HepG2 (cell line): Measurements from ENCODE around the gene PYGB. TPM values are rescaled to one million over a fixed set of nuclear protein-coding genes. Genes with fewer than 3 reads are reported as not detected.

Experiments used
- ATM ChIP-seq: fragments of 450-650 bp; IDR thresholded peaks from 2 replicates; pipeline ENCODE4 v1.7.1; 2017; ENCODE audit warnings: mild to moderate bottlenecking, borderline replicate concordance
- CAMTA2 ChIP-seq: sonication (generic); formaldehyde crosslinking; IDR thresholded peaks from 2 replicates; pipeline ENCODE4 v1.4.0; 2020; ENCODE audit warnings: mild to moderate bottlenecking, missing genetic modification reagents, borderline replicate concordance
- FOSL1 ChIP-seq: sonication (generic); formaldehyde crosslinking; IDR thresholded peaks from 2 replicates; pipeline ENCODE4 v1.9.0; 2021; ENCODE audit warnings: missing genetic modification reagents, borderline replicate concordance
- IKZF4 ChIP-seq: sonication (generic); formaldehyde crosslinking; IDR thresholded peaks from 2 replicates; pipeline ENCODE4 v1.5.1; 2020; ENCODE audit warnings: borderline replicate concordance, mild to moderate bottlenecking, low read depth, missing genetic modification reagents; ENCODE audit errors: not compliant biosample characterization
- NONO ChIP-seq, 2 experiments: fragments of 450-650 bp in 1 of 2; sonication (generic) in 1 of 2; formaldehyde crosslinking in 1 of 2; IDR thresholded peaks in 1 of 2; conservative IDR thresholded peaks in 1 of 2; 2 replicates each; pipeline versions ENCODE4 v1.6.1 to v1.8.0; 2017 to 2022; ENCODE audit warnings: mild to moderate bottlenecking in 1 of 2, missing genetic modification reagents in 1 of 2, moderate library complexity in 1 of 2
- PATZ1 ChIP-seq: sonication (generic); formaldehyde crosslinking; IDR thresholded peaks from 2 replicates; pipeline ENCODE4 v1.4.0; 2020; ENCODE audit warnings: missing genetic modification reagents
- PPARG ChIP-seq: conservative IDR thresholded peaks from 2 replicates; pipeline ENCODE4 v1.6.1; 2016; ENCODE audit warnings: missing biosample characterization, missing genetic modification reagents
- SP1 ChIP-seq, 2 experiments: fragments of 450-650 bp in 1 of 2; sonication (generic) in 1 of 2; formaldehyde crosslinking in 1 of 2; IDR thresholded peaks; 2 replicates each; pipeline versions ENCODE4 v1.4.0 to v1.6.1; 2016 to 2020; ENCODE audit warnings: missing genetic modification reagents in 1 of 2
- TMF1 ChIP-seq: sonication (generic); formaldehyde crosslinking; IDR thresholded peaks from 2 replicates; pipeline ENCODE4 v1.8.1; 2022; ENCODE audit warnings: low read depth, missing genetic modification reagents
- XRCC5 ChIP-seq: fragments of 200-400 bp; formaldehyde crosslinking; optimal IDR thresholded peaks from 2 replicates; pipeline ENCODE3; 2017; ENCODE audit warnings: mild to moderate bottlenecking, low read length
- ZBTB10 ChIP-seq: sonication (generic); formaldehyde crosslinking; IDR thresholded peaks from 2 replicates; pipeline ENCODE4 v1.4.0; 2020; ENCODE audit warnings: missing genetic modification reagents, borderline replicate concordance
- ZC3H13 ChIP-seq: sonication (generic); formaldehyde crosslinking; IDR thresholded peaks from 2 replicates; pipeline ENCODE4 v1.8.1; 2023; ENCODE audit warnings: mild to moderate bottlenecking, missing genetic modification reagents, moderate library complexity
- ZMYM4 ChIP-seq: sonication (generic); formaldehyde crosslinking; IDR thresholded peaks from 2 replicates; pipeline ENCODE4 v1.8.1; 2023; ENCODE audit warnings: mild to moderate bottlenecking, missing genetic modification reagents
- ZNF180 ChIP-seq: sonication (generic); formaldehyde crosslinking; IDR thresholded peaks from 2 replicates; pipeline ENCODE4 v1.4.0; 2020; ENCODE audit warnings: low read depth, missing genetic modification reagents, borderline replicate concordance
- ZNF296 ChIP-seq: sonication (generic); formaldehyde crosslinking; conservative IDR thresholded peaks from 2 replicates; pipeline ENCODE4 v1.5.0; 2020; ENCODE audit warnings: mild to moderate bottlenecking, missing genetic modification reagents
- ZNF569 ChIP-seq: sonication (generic); formaldehyde crosslinking; IDR thresholded peaks from 2 replicates; pipeline ENCODE4 v1.5.0; 2020; ENCODE audit warnings: mild to moderate bottlenecking, missing genetic modification reagents, moderate library complexity, borderline replicate concordance
- ZNF788 ChIP-seq: sonication (generic); formaldehyde crosslinking; IDR thresholded peaks from 2 replicates; pipeline ENCODE4 v1.5.0; 2020; ENCODE audit warnings: mild to moderate bottlenecking, missing genetic modification reagents, borderline replicate concordance
- ZSCAN30 ChIP-seq: sonication (generic); formaldehyde crosslinking; IDR thresholded peaks from 2 replicates; pipeline ENCODE4 v1.5.0; 2020; ENCODE audit warnings: mild to moderate bottlenecking, missing genetic modification reagents
- polyA plus RNA-seq, 8 experiments: library from polyadenylated mRNA; depleted of rRNA in 3 of 8; stranded (reverse) in 7 of 8; unstranded in 1 of 8; fragments of >200 nt; fragmentation: Illumina TruSeq in 4 of 8; extraction: Trizol in 4 of 8; gene quantifications; 2 replicates each; pipeline versions ENCODE4 v1.2.1 to v1.2.3, GENCODE V29; 2011 to 2016; ENCODE audit warnings: low read depth in 4 of 8, missing spikeins in 1 of 8, mixed read lengths in 1 of 8; ENCODE audit not compliant: insufficient read depth in 1 of 8
- total RNA-seq, 5 experiments: library from RNA; depleted of rRNA; stranded (reverse); fragments of >200 nt; fragmentation: Illumina TruSeq; extraction: Trizol; gene quantifications; 2 replicates each; pipeline ENCODE4 v1.2.3, GENCODE V29; 2016; ENCODE audit warnings: low read depth in 1 of 5
- TF ChIP-seq, protein P1 (sequence below): sonication (generic); formaldehyde crosslinking; IDR thresholded peaks from 2 replicates; pipeline ENCODE4 v1.5.0; 2020; ENCODE audit warnings: missing genetic modification reagents, mild to moderate bottlenecking, borderline replicate concordance

The PYGB gene
- total and polyA plus RNA-seq, 2 of the 13 experiments (the other 11 are each of a cell fraction or from before 2014, with no cell fraction given): 24.2 to 86.3 TPM

DNA sequence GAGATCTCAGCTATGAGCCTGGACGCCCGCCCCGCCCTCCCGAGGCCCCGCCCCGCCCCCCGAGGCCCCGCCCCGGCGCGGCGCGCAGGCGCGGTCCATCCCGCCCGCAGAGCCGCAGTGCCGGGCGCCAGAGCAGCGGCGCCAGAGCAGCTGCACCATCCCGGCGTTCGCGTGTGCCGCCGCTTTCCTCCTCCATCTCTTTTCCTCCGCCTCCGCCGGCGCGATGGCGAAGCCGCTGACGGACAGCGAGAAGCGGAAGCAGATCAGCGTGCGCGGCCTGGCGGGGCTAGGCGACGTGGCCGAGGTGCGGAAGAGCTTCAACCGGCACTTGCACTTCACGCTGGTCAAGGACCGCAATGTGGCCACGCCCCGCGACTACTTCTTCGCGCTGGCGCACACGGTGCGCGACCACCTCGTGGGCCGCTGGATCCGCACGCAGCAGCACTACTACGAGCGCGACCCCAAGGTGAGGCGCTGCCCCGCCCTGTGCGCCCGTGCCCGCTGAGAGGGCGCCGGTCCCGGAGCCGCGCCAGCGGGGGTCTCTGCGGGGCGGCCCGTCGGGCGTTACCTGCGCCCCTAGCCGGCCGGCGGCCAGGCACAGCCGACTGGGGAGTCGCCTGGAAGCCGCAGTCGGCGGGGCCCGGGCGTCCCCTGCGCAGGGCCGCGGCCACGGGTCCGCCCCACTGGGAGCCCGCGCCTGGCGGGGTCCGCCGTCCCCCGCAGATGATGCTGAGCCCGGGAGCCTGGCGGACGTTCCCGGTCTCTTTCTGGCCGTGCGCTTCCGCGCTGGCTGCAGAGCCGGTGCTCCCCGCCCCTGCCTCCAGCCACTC is at the start of gene PYGB (continued):
- TF ChIP-seq PPARG (CRISPR knock-in tag): peak; percentile 52; the same call in 1 of the 2 replicates
- 0 out of 2 replicates have a peak, but pooled peaks have one; percentile 63 for TF ChIP-seq ZBTB10 (CRISPR knock-in tag)
- peak; percentile 70 for TF ChIP-seq ZNF296 (CRISPR knock-in tag)
- no peak for TF ChIP-seq ATM
- peak; percentile 55; the same call in 1 of the 2 replicates for TF ChIP-seq FOSL1 (CRISPR knock-in tag)
- peak; percentile 80 for TF ChIP-seq XRCC5
- TF ChIP-seq PATZ1 (CRISPR knock-in tag): peak; percentile 48
- TF ChIP-seq ZNF180 (CRISPR knock-in tag): peak; percentile 70; the same call in 1 of the 2 replicates
- TF ChIP-seq SP1 (IDR thresholded peaks at IDR 0.05): no peak
- TF ChIP-seq SP1 (CRISPR knock-in tag; IDR thresholded peaks at IDR 0.05): peak; percentile 77
- TF ChIP-seq IKZF4 (CRISPR knock-in tag): peak; percentile 96
- TF ChIP-seq ZNF788 (CRISPR knock-in tag): peak; percentile 76; the same call in 1 of the 2 replicates
- TF ChIP-seq TMF1: peak; percentile 93
- TF ChIP-seq ZC3H13 (CRISPR knock-in tag): peak; percentile 98
- no peak for TF ChIP-seq NONO (IDR thresholded peaks at IDR 0.05)
- peak; percentile 99 for TF ChIP-seq NONO (CRISPR knock-in tag; conservative IDR thresholded peaks at IDR 0.05)
- no peak for TF ChIP-seq ZNF569 (CRISPR knock-in tag)
- TF ChIP-seq ZMYM4: peak; percentile 69; the same call in 1 of the 2 replicates
- TF ChIP-seq, protein P1, sequence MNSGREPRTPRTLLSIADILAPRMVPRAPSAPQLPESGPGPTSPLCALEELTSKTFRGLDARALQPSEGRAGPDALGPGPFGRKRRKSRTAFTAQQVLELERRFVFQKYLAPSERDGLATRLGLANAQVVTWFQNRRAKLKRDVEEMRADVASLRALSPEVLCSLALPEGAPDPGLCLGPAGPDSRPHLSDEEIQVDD (CRISPR knock-in tag): peak; percentile 96
- TF ChIP-seq ZSCAN30: 0 out of 2 replicates have a peak, but pooled peaks have one; percentile 87
- peak; percentile 99 for TF ChIP-seq CAMTA2 (CRISPR knock-in tag)
